ENCODE data around the gene ROR2.

DNA sequence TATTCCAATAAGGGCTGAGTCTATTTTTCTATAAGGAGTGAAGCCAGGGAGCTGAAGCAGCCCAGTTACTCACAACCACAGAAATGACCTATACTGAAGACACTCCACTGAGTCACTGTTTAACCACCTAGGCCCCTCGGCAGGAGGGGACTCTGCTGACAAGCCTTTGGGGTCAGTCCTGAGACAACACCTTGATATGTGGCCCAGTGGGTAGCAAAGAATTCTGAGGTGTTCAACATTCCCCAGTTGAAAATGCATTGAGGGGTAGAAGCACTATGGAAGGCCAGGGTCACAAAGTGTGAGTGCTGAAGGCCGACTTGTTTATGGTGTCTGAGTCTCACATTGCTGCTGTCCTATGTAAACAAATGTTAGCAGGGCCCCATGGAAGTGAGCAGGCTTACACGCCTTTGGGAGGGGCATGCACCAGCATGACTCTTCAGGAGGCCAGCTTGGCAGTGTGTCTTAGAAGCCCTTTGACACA, 413.8 kb downstream of the ROR2 start:
- no peak for TF ChIP-seq POLR2AphosphoS5 (IDR thresholded peaks at IDR 0.05; ENCODE audit: low read depth, low read length)
- TF ChIP-seq POLR2A (IDR thresholded peaks at IDR 0.05; ENCODE audit: low read depth, low read length): no peak
- no peak for TF ChIP-seq TAF1 (IDR thresholded peaks at IDR 0.05; ENCODE audit: low read depth, low read length)
